Measurements from ENCODE around the gene SRPK1.

The SRPK1 gene

DNA sequence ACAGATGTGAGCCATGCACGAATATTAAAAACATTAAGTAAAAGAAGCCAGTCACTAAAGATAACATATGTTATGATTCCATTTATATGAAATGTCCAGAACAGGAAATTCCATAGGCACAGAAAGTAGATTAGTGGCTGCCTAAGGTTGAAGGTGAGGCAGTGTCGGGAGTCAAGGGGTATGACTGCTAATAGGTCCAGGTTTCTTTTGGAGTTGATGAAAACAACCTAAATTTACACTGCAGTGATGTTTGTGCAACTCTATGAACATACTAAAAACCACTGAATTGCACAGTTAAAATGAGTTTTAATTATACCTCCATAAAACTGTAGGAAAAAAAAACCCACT, 14.4 kb downstream of the SRPK1 start:
- in situ Hi-C loops (cut with MboI; ENCODE audit: low pct_unique_long_range_greater_than_20kb, low sequenced_read_pairs): no loop called here
- no peak for DNase-seq

DNA sequence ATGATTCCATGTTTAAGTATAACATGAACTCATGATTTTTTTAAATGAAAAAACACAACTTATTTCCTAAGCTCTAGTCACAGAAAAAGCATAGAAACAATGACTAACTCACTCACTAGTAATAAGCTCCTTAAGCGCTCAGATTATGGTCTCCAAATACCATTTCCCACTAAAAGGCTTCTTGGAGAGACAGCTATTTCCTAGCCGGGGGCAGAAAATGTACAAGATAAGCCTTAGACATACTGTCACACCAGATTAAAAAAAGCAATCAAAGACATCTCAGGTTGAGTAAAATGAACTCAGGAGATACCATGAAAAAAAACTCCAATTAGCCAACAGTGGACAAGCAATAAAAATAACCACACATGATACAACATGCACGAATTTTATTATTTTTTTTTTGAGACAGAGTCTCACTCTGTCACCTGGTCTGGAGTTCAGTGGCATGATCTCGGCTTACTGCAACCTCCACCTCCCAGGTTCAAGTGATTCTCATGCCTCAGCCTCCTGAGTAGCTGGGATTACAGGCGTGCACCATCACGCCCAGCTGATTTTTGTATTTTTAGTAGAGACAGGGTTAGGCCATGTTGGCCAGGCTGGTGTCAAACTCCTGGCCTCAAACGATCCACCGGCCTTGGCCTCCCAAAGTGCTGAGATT, 14.9 kb downstream of the SRPK1 start:
- in situ Hi-C loops (cut with MboI; ENCODE audit: low pct_unique_long_range_greater_than_20kb, low sequenced_read_pairs): no loop called here
- DNase-seq: no peak

DNA sequence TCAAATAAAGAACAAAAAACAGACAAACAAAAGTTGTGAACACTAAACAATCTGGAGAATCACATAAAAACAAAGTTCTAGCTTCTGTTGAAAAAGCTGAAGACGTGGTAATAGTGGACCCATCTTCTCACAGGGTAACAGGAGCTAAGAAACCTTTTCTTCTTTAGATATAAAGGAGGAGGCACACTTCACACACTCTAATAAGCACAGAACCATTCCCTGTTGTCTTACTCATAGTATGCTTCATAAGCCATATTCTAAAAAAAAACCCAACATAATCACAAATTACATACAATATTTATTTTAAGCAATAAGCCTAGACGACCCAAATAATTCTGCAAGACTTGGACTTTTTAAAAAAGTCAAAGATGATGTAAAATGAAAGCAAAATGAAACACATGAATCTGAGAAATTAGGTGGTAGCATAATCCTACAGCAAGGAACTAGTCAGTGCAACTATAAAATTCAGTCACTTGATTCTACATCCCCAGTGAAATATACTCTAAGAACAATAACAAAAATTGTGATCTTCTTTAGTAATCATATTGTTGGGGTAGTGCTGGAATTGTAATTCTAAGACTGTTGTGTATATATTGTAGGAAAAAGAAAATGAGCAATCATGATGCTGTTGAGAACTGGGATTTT, 15.6 kb downstream of the SRPK1 start:
- no peak for DNase-seq
- in situ Hi-C loops (cut with MboI; ENCODE audit: low pct_unique_long_range_greater_than_20kb, low sequenced_read_pairs): no loop called here

GRCh38 chr6:35903679-35904078, 17.2 kb downstream of the SRPK1 start:
- no peak for DNase-seq
- in situ Hi-C loops (cut with MboI; ENCODE audit: low pct_unique_long_range_greater_than_20kb, low sequenced_read_pairs): no loop called here

DNA sequence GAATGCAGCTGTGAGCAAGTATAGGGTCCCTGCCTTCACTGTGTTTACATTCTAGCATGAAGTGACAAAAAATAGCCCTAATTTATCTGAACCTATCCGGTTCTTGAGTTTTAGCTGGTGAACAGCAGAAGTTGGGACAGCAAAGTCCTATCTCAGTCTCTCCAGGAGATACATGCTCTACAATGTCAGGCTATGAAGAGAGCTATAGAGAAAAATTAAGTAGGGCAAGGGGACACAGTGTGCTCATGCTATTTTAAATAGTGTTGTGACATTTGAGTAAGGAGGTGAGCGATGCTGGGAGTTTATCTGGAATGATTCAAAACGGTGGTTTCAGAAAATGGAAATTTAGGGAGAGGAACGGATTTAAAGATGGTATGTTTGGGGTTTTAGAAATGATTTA, 20.4 kb downstream of the SRPK1 start:
- in situ Hi-C loops (cut with MboI; ENCODE audit: low pct_unique_long_range_greater_than_20kb, low sequenced_read_pairs): no loop called here
- no peak for DNase-seq

DNA sequence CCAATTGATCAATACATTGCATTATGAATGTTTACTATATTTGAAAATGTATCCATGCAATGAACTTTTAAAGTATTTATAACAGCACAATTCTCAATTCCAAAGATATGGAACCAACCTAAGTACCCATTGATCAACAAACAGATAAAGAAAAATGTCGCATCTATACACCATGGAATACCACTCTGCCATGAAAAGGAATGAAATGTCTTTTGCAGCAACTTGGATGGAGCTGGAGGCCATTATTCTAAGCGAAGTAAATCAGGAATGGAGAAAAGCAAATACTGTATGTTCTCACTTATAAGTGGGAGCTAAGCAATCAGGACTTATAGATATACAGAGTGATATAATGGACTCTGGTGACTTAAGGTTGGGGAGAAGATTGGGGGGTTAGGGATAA, 22.9 kb downstream of the SRPK1 start:
- in situ Hi-C loops (cut with MboI; ENCODE audit: low pct_unique_long_range_greater_than_20kb, low sequenced_read_pairs): no loop called here
- no peak for DNase-seq

DNA sequence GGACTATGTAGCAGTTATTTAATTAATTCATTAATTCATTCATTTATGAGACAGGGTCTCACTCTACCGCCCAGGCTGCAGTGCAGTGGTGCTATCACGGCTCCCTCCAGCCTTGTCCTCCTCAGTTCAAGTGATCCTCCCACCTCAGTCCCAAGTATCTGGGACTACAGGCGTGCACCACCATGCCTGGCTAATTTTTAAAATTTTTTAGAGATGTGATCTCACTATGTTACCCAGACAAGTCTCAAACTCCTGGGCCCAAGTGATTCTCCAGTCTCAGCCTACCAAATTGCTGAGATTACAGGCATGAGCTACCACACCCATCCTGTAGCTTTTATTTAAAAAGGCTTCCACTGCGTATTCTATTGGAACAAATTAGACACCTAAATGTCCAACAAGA, 23.4 kb downstream of the SRPK1 start:
- in situ Hi-C loops (cut with MboI; ENCODE audit: low pct_unique_long_range_greater_than_20kb, low sequenced_read_pairs): no loop called here
- DNase-seq: no peak

GRCh38 chr6:35897036-35897435, 23.9 kb downstream of the SRPK1 start:
- in situ Hi-C loops (cut with MboI; ENCODE audit: low pct_unique_long_range_greater_than_20kb, low sequenced_read_pairs): no loop called here
- no peak for DNase-seq

GRCh38 chr6:35896228-35896627, 24.7 kb downstream of the SRPK1 start:
- no peak for DNase-seq
- in situ Hi-C loops (cut with MboI; ENCODE audit: low pct_unique_long_range_greater_than_20kb, low sequenced_read_pairs): no loop called here

DNA sequence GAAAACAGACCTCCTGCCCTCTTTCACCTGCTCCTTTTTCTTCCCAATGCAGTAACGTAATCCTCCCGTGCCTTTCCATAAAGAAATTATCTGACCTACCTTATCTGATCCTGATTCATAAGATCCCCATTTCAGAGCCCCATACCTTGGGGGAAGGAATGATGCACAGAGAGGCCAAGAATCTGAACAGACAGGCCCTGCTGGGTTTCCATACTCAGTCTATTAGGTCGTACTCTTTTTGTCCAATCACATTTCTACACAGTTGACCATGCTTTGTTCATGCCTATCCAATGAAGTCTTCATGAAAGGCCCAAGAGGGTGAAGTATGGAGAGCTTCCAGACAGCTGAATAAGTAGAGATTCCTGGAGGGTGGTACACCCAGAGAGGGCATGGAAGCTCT, 25.3 kb downstream of the SRPK1 start:
- no peak for DNase-seq
- in situ Hi-C loops (cut with MboI; ENCODE audit: low pct_unique_long_range_greater_than_20kb, low sequenced_read_pairs): no loop called here

DNA sequence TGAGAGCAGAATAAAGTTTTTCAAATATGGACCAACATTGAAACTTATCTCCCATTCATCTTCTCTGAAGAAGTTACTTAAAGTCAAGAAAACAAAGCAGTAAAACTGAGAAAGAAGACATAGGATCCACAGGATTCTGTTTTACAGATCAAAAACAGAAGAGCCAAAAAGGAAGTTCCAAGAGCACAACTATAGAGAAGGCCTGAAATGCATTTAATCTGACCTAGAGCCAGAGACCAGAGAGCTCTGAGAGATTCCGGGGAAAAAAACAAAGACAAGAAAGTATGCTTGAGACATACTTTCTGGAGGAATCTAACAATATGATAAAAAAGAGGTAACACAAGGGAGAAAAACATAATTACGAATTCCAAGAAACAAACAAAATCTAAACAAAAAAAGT, 26.1 kb downstream of the SRPK1 start:
- DNase-seq: no peak
- in situ Hi-C loops (cut with MboI; ENCODE audit: low pct_unique_long_range_greater_than_20kb, low sequenced_read_pairs): no loop called here

DNA sequence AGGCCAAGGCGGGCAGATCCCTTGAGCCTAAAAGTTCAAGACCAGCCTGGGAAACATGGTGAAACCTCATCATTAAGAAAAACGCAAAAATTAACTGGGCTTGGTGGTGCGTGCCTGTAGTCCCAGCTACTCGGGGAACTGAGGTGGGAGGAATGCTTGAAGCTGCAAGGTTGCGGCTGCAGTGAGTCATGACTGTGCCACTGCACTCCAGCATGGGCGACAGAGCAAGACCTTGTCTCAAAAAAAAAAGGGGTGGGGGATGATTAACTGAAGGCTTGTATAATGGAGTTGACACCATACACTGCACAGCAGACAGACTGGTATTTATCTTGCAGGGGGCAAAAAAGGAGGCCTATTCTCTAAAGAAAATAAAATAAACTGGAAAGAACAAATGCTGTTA, 27.7 kb downstream of the SRPK1 start:
- in situ Hi-C loops (cut with MboI; ENCODE audit: low pct_unique_long_range_greater_than_20kb, low sequenced_read_pairs): no loop called here
- no peak for DNase-seq

GRCh38 chr6:35892482-35892881, 28.4 kb downstream of the SRPK1 start:
- in situ Hi-C loops (cut with MboI; ENCODE audit: low pct_unique_long_range_greater_than_20kb, low sequenced_read_pairs): no loop called here

GRCh38 chr6:35879151-35879550, 41.7 kb downstream of the SRPK1 start:
- in situ Hi-C loops (cut with MboI; ENCODE audit: low pct_unique_long_range_greater_than_20kb, low sequenced_read_pairs): no loop called here
- DNase-seq: no peak

More at GRCh38 chr6:35892482-35892881, 28.4 kb downstream of the SRPK1 start:
- no peak for DNase-seq

DNA sequence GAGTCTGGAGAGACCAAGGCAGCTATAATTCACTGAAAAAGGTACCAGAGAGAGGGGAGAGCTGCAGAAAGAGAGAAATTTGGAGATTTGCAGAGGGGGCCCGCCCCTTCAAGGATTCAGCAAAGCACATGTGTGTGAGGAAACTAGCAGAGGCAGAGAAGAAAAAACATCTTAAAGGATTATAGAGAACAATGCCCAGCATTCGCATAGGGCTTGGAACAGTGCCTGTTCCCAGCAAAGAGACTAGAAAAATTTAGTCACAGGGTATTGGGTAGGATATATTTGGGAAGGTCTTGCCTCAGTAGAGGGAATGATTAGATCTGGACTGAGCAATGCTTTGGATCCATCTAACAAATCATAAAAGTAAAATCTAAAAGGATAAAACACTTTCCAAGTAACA, 44.0 kb downstream of the SRPK1 start:
- in situ Hi-C loops (cut with MboI; ENCODE audit: low pct_unique_long_range_greater_than_20kb, low sequenced_read_pairs): no loop called here
- no peak for DNase-seq

DNA sequence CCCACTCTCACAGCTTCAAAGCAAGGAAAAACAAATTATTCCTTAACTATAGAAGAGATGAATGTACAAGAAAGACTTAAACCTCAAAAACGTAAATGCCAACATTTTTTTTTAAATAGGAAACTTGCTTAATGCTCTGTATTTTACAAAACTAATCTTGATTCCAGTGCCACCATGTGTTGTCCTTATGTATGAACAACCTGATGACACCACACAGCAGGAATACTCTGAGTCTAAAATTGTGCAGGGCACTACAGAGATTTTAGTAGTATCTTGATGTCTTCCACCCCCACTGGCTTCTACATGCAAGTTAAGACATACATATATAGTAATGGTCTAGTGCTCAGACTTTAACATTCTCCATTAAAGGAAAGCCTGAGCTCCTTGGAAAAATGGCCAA, 46.2 kb downstream of the SRPK1 start:
- in situ Hi-C loops (cut with MboI; ENCODE audit: low pct_unique_long_range_greater_than_20kb, low sequenced_read_pairs): no loop called here

DNA sequence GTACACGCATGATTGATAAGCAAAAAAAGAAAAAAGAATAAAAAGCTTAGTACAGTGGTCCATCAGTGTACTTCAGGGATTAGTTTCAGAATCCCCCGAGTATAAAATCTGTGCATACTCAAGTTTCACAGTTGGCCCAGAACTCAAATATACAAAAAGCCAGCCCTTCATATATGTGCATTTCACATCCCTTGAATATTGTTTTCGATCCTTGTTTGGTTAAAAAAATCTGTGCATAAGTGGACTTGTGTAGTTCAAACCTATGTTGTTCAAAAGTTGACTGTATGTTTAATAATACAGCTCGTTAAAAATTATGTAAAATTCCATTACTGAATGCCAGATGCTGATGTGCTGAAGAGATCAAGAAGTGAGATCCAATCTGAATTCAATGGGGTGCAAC, 61.5 kb downstream of the SRPK1 start:
- in situ Hi-C loops (cut with MboI; ENCODE audit: low pct_unique_long_range_greater_than_20kb, low sequenced_read_pairs): no loop called here
- DNase-seq: no peak

More for the DNA sequence above, 46.2 kb downstream of the SRPK1 start:
- no peak for DNase-seq

- in situ Hi-C loops (cut with MboI; ENCODE audit: low pct_unique_long_range_greater_than_20kb, low sequenced_read_pairs): no loop called here
- no peak for DNase-seq
Observed at GRCh38 chr6:35857853-35858252, 63.0 kb downstream of the SRPK1 start.

DNA sequence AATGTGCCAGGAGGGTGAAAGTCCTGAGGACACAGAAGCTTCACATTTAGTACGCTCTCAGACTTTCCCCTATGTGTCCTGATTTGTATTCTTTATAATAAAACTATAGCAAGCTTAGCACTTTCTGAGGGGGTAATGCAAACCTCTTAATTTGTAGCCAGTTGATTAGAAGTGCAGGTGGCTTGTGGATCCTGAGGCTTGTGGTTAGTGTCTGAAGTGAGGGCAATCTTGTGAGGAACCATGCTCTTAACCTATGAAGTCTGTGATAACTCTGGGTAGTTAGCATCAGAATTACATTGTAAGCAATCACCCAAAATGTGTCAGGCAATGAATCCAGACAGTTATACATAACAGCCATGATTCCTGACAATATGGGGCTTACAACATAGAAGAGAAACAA, 64.6 kb downstream of the SRPK1 start:
- no peak for DNase-seq
- in situ Hi-C loops (cut with MboI; ENCODE audit: low pct_unique_long_range_greater_than_20kb, low sequenced_read_pairs): no loop called here

- in situ Hi-C loops (cut with MboI; ENCODE audit: low pct_unique_long_range_greater_than_20kb, low sequenced_read_pairs): no loop called here
- no peak for DNase-seq
Observed at GRCh38 chr6:35852994-35853393, 67.9 kb downstream of the SRPK1 start.

DNA sequence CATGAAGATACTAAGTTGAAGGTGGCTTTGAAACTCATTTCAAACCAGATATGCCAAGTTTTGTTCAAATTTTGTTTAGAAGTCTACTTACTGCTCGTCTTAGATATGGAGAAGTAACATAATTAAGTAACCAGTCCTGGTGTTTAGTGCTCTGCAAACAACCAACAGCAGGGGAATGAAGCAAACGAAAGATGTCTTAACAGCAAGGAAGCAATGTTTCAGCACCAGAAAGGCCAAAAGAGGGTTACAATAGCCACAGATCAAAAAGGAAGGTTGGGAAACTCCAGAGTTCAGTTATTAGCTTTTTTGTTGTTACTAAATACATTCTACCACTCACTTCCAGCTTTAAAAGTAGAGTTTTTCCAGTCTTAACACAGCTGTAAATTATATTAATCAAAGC, 70.7 kb downstream of the SRPK1 start:
- no peak for DNase-seq
- in situ Hi-C loops (cut with MboI; ENCODE audit: low pct_unique_long_range_greater_than_20kb, low sequenced_read_pairs): no loop called here

Measured in KBM-7 (cell line).